CD14-positive monocyte (primary cell): Measurements from ENCODE around the gene SELPLG. TPM values are rescaled to one million over a fixed set of nuclear protein-coding genes. Genes with fewer than 3 reads are reported as not detected.

Experiments used
- DNase-seq, 3 donors: peaks; one replicate each; pipeline ENCODE4 v3.0.0-alpha.2; 2011 to 2022
- H2AFZ ChIP-seq: 2 replicates; pipeline ENCODE4 v1.6.0; 2012; ENCODE audit warnings: mild to moderate bottlenecking, low read depth, low read length, inconsistent platforms; ENCODE audit not compliant: insufficient read depth, poor library complexity, severe bottlenecking
- H3K27ac ChIP-seq, 2 donors: 1 replicate in 1 of 2; 2 replicates in 1 of 2; pipeline ENCODE4 v1.5.1; 2012 to 2013; ENCODE audit warnings: low read length in 2 of 2, control low read depth in 1 of 2, inconsistent platforms in 1 of 2, low read depth in 1 of 2, mild to moderate bottlenecking in 1 of 2
- H3K27me3 ChIP-seq, 2 donors: one replicate each; pipeline versions ENCODE4 v1.6.0 to v1.6.1; 2011 to 2013; ENCODE audit warnings: low read length in 2 of 2; ENCODE audit not compliant: control insufficient read depth in 2 of 2, insufficient read depth in 2 of 2
- H3K36me3 ChIP-seq, 2 donors: replicated peaks in 1 of 2; 1 replicate in 1 of 2; 2 replicates in 1 of 2; pipeline versions ENCODE4 v1.5.1 to v1.6.1; 2012 to 2013; ENCODE audit warnings: low read length in 2 of 2, control low read depth in 1 of 2, inconsistent platforms in 1 of 2, mild to moderate bottlenecking in 1 of 2; ENCODE audit not compliant: insufficient read depth in 2 of 2, control insufficient read depth in 1 of 2
- H3K4me1 ChIP-seq, 2 donors: 1 replicate in 1 of 2; 2 replicates in 1 of 2; pipeline versions ENCODE4 v1.5.1 to v1.6.1; 2012 to 2013; ENCODE audit warnings: low read length in 2 of 2, control low read depth in 1 of 2, inconsistent platforms in 1 of 2, mild to moderate bottlenecking in 1 of 2, moderate library complexity in 1 of 2; ENCODE audit not compliant: insufficient read depth in 2 of 2, control insufficient read depth in 1 of 2
- H3K4me2 ChIP-seq: replicated peaks from 2 replicates; pipeline ENCODE3; 2012; ENCODE audit warnings: low read length, moderate library complexity, mild to moderate bottlenecking; ENCODE audit not compliant: poor library complexity, severe bottlenecking; ENCODE audit errors: extremely low read depth
- H3K4me3 ChIP-seq, 3 experiments: fragments of 200-600 bp in 1 of 3; sonication (generic) in 1 of 3; replicated peaks in 1 of 3; 1 replicate in 2 of 3; 2 replicates in 1 of 3; pipeline ENCODE4 v1.5.1; 2011 to 2013; ENCODE audit warnings: low read length in 3 of 3, mild to moderate bottlenecking in 3 of 3, control low read depth in 2 of 3, low read depth in 2 of 3, inconsistent platforms in 1 of 3, moderate library complexity in 1 of 3
- H3K79me2 ChIP-seq: 2 replicates; pipeline ENCODE4 v1.6.0; 2012; ENCODE audit warnings: mild to moderate bottlenecking, control low read depth, inconsistent platforms, low read length, moderate library complexity; ENCODE audit not compliant: insufficient read depth
- H3K9ac ChIP-seq: 2 replicates; pipeline ENCODE4 v1.6.0; 2017; ENCODE audit warnings: low read length, mild to moderate bottlenecking; ENCODE audit not compliant: insufficient read depth, poor library complexity, severe bottlenecking
- H3K9me3 ChIP-seq, 2 donors: replicated peaks in 1 of 2; 1 replicate in 1 of 2; 2 replicates in 1 of 2; pipeline versions ENCODE4 v1.5.1 to v1.6.1; 2012 to 2013; ENCODE audit warnings: low read length in 2 of 2, control low read depth in 1 of 2; ENCODE audit not compliant: control insufficient read depth in 1 of 2, insufficient read depth in 1 of 2
- H4K20me1 ChIP-seq: 2 replicates; pipeline ENCODE4 v1.6.0; 2012; ENCODE audit warnings: mild to moderate bottlenecking, low read length, control low read depth, moderate library complexity; ENCODE audit not compliant: insufficient read depth
- H3K27ac Mint-ChIP-seq, 7 donors: one replicate each; pipeline ENCODE4 v1.8.0; 2020; ENCODE audit warnings: mild to moderate bottlenecking in 7 of 7, mixed read lengths in 7 of 7, moderate library complexity in 6 of 7, inconsistent platforms in 2 of 7
- H3K27me3 Mint-ChIP-seq, 3 donors: one replicate each; pipeline ENCODE4 v1.8.0; 2021 to 2022; ENCODE audit warnings: low read depth in 3 of 3, mild to moderate bottlenecking in 3 of 3, mixed read lengths in 3 of 3, moderate library complexity in 3 of 3, inconsistent platforms in 1 of 3
- H3K36me3 Mint-ChIP-seq, 2 donors: one replicate each; pipeline ENCODE4 v1.8.0; 2020; ENCODE audit warnings: mixed read lengths in 2 of 2, inconsistent platforms in 1 of 2, mild to moderate bottlenecking in 1 of 2
- H3K4me1 Mint-ChIP-seq: one replicate; pipeline ENCODE4 v1.8.0; 2020; ENCODE audit warnings: mild to moderate bottlenecking, mixed read lengths
- H3K4me3 Mint-ChIP-seq, 2 donors: one replicate each; pipeline ENCODE4 v1.8.0; 2020; ENCODE audit warnings: mild to moderate bottlenecking in 2 of 2, mixed read lengths in 2 of 2, moderate library complexity in 1 of 2
- H3K9me3 Mint-ChIP-seq, 7 donors: one replicate each; pipeline ENCODE4 v1.8.0; 2020 to 2022; ENCODE audit warnings: mixed read lengths in 7 of 7, mild to moderate bottlenecking in 6 of 7, moderate library complexity in 6 of 7, inconsistent platforms in 2 of 7
- CTCF ChIP-seq: fragments of 200-600 bp; IDR thresholded peaks from one replicate; pipeline ENCODE4 v1.8.0; 2022; ENCODE audit warnings: antibody characterized with exemption, mild to moderate bottlenecking
- WGBS: methylation state at CpG from one replicate; pipeline ENCODE4 v1.1.5; 2013; ENCODE audit warnings: missing lambda C conversion rate; ENCODE audit not compliant: insufficient coverage; 5-methylcytosine and 5-hydroxymethylcytosine counted together
- intact Hi-C, 2 donors: fragments of 100-400 bp; cut with micrococcal nuclease; formaldehyde crosslinking; loops; one replicate each; pipeline versions ENCODE4 v1.15.0 to v1.15.1; 2023
- polyA plus RNA-seq, 3 donors: library from polyadenylated mRNA; depleted of rRNA in 1 of 3; unstranded in 2 of 3; stranded (reverse) in 1 of 3; fragments of 300-500 nt in 2 of 3; fragments of >200 nt in 1 of 3; fragmentation: Illumina TruSeq in 2 of 3; gene quantifications; 1 replicate in 2 of 3; 2 replicates in 1 of 3; pipeline ENCODE4 v1.2.3, GENCODE V29; 2012 to 2021

The SELPLG gene
- polyA plus RNA-seq, 3 donors = 193 to 349 (median 247) TPM

GRCh38 chr12:108602209-108602705, 31.4 kb downstream of the SELPLG start:
- H3K4me3 Mint-ChIP-seq = no peak overlapping the region
- Histone ChIP-seq H3K4me2 (no peak overlapping the region), H2AFZ (no peak overlapping the region), H3K27ac (no peak overlapping the region), H3K36me3 (no peaks in the 10 kb centered on the region), H3K4me3 (no peak overlapping the region), H3K9me3 (no peaks in the 10 kb centered on the region), H3K79me2 (no peaks in the 10 kb centered on the region), H3K9ac (no peak overlapping the region), H4K20me1 (no peaks in the 10 kb centered on the region), H3K27me3 (no peaks in the 10 kb centered on the region), H3K4me1 (no peaks in the 10 kb centered on the region)
- 99% methylated on average over 7 of the region's 9 CpGs for WGBS
- no peak for TF ChIP-seq CTCF
- peaks cover 1 to 7% (median 4%) of the 10 kb centered on the region in 3 donors for H3K27me3 Mint-ChIP-seq
- no peaks in the 10 kb centered on the region for H3K36me3 Mint-ChIP-seq
- H3K4me1 Mint-ChIP-seq = peaks cover 6% of the 10 kb centered on the region
- H3K27ac Mint-ChIP-seq = peak overlapping the region in 1 of 7 donors; percentile 29
- intact Hi-C loops = no loop called here
- no peak for DNase-seq
- H3K9me3 Mint-ChIP-seq = peaks cover 0 to 3% (median 0%) of the 10 kb centered on the region in 7 donors

- H3K4me1 ChIP-seq = no peaks in the 10 kb centered on the region
- H3K27me3 ChIP-seq = no peaks in the 10 kb centered on the region
- no peak overlapping the region for H3K27ac Mint-ChIP-seq
- no peaks in the 10 kb centered on the region for H3K36me3 Mint-ChIP-seq
- H3K27me3 Mint-ChIP-seq = peaks cover 1 to 6% (median 4%) of the 10 kb centered on the region in 3 donors
- H3K4me3 ChIP-seq = no peak overlapping the region
- H3K9me3 ChIP-seq = no peaks in the 10 kb centered on the region
- no peak overlapping the region for H3K9ac ChIP-seq
- H3K36me3 ChIP-seq = no peaks in the 10 kb centered on the region
- WGBS = 89% methylated on average over 3 of the region's 4 CpGs
- no peak overlapping the region for H3K4me3 Mint-ChIP-seq
- TF ChIP-seq CTCF = no peak
- H3K4me2 ChIP-seq = no peak overlapping the region
- no peaks in the 10 kb centered on the region for H3K79me2 ChIP-seq
- H3K4me1 Mint-ChIP-seq = peaks cover 6% of the 10 kb centered on the region
- H2AFZ ChIP-seq = no peak overlapping the region
- intact Hi-C loops = no loop called here
- H3K9me3 Mint-ChIP-seq = peaks cover 0 to 2% (median 0%) of the 10 kb centered on the region in 7 donors
- no peak for DNase-seq
- H3K27ac ChIP-seq = no peak overlapping the region
- no peaks in the 10 kb centered on the region for H4K20me1 ChIP-seq
Measured at GRCh38 chr12:108600702-108601007, 33.0 kb downstream of the SELPLG start.
